Fibroblast of lung (primary cell): ENCODE data around the gene TRERF1. TPM values are rescaled to one million over a fixed set of nuclear protein-coding genes. Genes with fewer than 3 reads are reported as not detected.

Experiments used
- DNase-seq, 2 donors: peaks; one replicate each; pipeline versions ENCODE4 v3.0.0 to v3.0.0-alpha.2; 2010; ENCODE audit warnings: low read depth in 2 of 2
- H2AFZ ChIP-seq: 2 replicates; pipeline ENCODE4 v1.5.1; 2012; ENCODE audit warnings: low read length, control low read depth, inconsistent platforms
- H3K27ac ChIP-seq: 2 replicates; pipeline ENCODE4 v1.5.1; 2011; ENCODE audit warnings: low read length, control low read depth; ENCODE audit not compliant: insufficient read depth
- H3K27me3 ChIP-seq: 2 replicates; pipeline ENCODE4 v1.5.1; 2011; ENCODE audit warnings: mild to moderate bottlenecking, low read length; ENCODE audit not compliant: control insufficient read depth, insufficient read depth
- H3K36me3 ChIP-seq: 2 replicates; pipeline ENCODE4 v1.5.1; 2011; ENCODE audit warnings: low read length; ENCODE audit not compliant: control insufficient read depth, insufficient read depth
- H3K4me1 ChIP-seq: 2 replicates; pipeline ENCODE4 v1.5.1; 2011; ENCODE audit warnings: low read length; ENCODE audit not compliant: control insufficient read depth, insufficient read depth; ENCODE audit errors: extremely low read depth
- H3K4me2 ChIP-seq: 2 replicates; pipeline ENCODE4 v1.5.1; 2011; ENCODE audit warnings: low read length, control low read depth; ENCODE audit not compliant: insufficient read depth; ENCODE audit errors: extremely low read depth
- H3K4me3 ChIP-seq, 4 experiments: fragments of 200-600 bp in 1 of 4; sonication (generic) in 1 of 4; replicated peaks in 1 of 4; 2 replicates each; pipeline ENCODE4 v1.5.1; 2011 to 2016; ENCODE audit warnings: low read length in 4 of 4, low read depth in 3 of 4, mild to moderate bottlenecking in 3 of 4, control low read depth in 2 of 4, inconsistent platforms in 1 of 4, mixed read lengths in 1 of 4; ENCODE audit not compliant: insufficient read depth in 1 of 4; ENCODE audit errors: control extremely low read depth in 1 of 4
- H3K79me2 ChIP-seq: 2 replicates; pipeline ENCODE4 v1.5.1; 2012; ENCODE audit warnings: mild to moderate bottlenecking, low read length, inconsistent platforms; ENCODE audit not compliant: control insufficient read depth, insufficient read depth
- H3K9ac ChIP-seq: 2 replicates; pipeline ENCODE4 v1.5.1; 2011; ENCODE audit warnings: mild to moderate bottlenecking, low read length, control low read depth; ENCODE audit not compliant: insufficient read depth
- H3K9me3 ChIP-seq: 2 replicates; pipeline ENCODE4 v1.5.1; 2012; ENCODE audit warnings: low read depth, low read length; ENCODE audit not compliant: control insufficient read depth, insufficient read depth
- H4K20me1 ChIP-seq: 2 replicates; pipeline ENCODE4 v1.5.1; 2011; ENCODE audit warnings: low read length; ENCODE audit not compliant: control insufficient read depth, insufficient read depth; ENCODE audit errors: extremely low read depth
- EZH2 ChIP-seq: IDR thresholded peaks from 2 replicates; pipeline ENCODE4 v1.5.1; 2012; ENCODE audit warnings: low read length, control low read depth, mild to moderate bottlenecking; ENCODE audit errors: missing control alignments
- polyA plus RNA-seq, 2 donors: library from polyadenylated mRNA; depleted of rRNA in 1 of 2; stranded (reverse) in 1 of 2; unstranded in 1 of 2; fragments of >200 nt; gene quantifications; 2 replicates each; pipeline ENCODE4 v1.2.1, GENCODE V29; 2011 to 2012; ENCODE audit warnings: missing spikeins in 1 of 2
- total RNA-seq: library from RNA; depleted of rRNA; stranded (reverse); fragments of >200 nt; gene quantifications from 2 replicates; pipeline ENCODE4 v1.2.1, GENCODE V29; 2014
- TF ChIP-seq, protein P1 (sequence below), 2 donors: IDR thresholded peaks in 1 of 2; conservative IDR thresholded peaks in 1 of 2; 1 replicate in 1 of 2; 2 replicates in 1 of 2; pipeline ENCODE4 v1.5.1; 2011 to 2012; ENCODE audit warnings: low read length in 2 of 2, control low read depth in 1 of 2, inconsistent platforms in 1 of 2, low read depth in 1 of 2, mild to moderate bottlenecking in 1 of 2

Gene TRERF1
- total and polyA plus RNA-seq, 2 donors (not counting 1 experiment from before 2014, with no cell fraction given), result 6.3 to 8.3 TPM

DNA sequence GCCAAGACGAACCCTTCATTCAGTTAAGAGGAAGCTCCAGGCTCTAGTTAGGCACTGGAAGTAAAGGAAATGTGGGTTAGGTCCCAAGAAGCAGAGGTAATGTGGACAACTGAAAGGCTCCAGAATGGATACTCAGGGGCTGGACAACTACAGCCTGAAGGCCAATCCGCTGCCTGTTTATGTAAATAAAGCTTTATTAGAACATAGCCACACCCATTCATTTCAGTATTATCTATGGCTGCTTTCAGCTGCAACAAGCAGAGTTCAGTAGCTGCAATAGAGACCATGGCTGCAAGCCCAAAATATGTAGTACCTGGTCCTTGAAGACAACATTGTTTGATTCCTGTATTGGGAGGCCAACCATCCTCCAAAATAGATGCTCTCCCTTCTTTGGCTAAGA lies 133.2 kb downstream of the TRERF1 start:
- Histone ChIP-seq H2AFZ (no peak overlapping the region), H4K20me1 (no peaks in the 10 kb centered on the region), H3K4me3 (no peak overlapping the region), H3K79me2 (peaks cover 25% of the 10 kb centered on the region), H3K4me2 (no peak overlapping the region), H3K27me3 (no peaks in the 10 kb centered on the region), H3K4me1 (peaks cover 33% of the 10 kb centered on the region), H3K27ac (no peak overlapping the region), H3K9me3 (no peaks in the 10 kb centered on the region), H3K36me3 (no peaks in the 10 kb centered on the region), H3K9ac (no peak overlapping the region)
- no peak for DNase-seq
- TF ChIP-seq EZH2, result no peak
- TF ChIP-seq, protein P1, sequence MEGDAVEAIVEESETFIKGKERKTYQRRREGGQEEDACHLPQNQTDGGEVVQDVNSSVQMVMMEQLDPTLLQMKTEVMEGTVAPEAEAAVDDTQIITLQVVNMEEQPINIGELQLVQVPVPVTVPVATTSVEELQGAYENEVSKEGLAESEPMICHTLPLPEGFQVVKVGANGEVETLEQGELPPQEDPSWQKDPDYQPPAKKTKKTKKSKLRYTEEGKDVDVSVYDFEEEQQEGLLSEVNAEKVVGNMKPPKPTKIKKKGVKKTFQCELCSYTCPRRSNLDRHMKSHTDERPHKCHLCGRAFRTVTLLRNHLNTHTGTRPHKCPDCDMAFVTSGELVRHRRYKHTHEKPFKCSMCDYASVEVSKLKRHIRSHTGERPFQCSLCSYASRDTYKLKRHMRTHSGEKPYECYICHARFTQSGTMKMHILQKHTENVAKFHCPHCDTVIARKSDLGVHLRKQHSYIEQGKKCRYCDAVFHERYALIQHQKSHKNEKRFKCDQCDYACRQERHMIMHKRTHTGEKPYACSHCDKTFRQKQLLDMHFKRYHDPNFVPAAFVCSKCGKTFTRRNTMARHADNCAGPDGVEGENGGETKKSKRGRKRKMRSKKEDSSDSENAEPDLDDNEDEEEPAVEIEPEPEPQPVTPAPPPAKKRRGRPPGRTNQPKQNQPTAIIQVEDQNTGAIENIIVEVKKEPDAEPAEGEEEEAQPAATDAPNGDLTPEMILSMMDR (conservative IDR thresholded peaks at IDR 0.05 in 1 of 2, IDR thresholded peaks at IDR 0.05 in 1 of 2; ENCODE audit: low read depth in 1 of 2, low read length in 2 of 2), result no peak

DNA sequence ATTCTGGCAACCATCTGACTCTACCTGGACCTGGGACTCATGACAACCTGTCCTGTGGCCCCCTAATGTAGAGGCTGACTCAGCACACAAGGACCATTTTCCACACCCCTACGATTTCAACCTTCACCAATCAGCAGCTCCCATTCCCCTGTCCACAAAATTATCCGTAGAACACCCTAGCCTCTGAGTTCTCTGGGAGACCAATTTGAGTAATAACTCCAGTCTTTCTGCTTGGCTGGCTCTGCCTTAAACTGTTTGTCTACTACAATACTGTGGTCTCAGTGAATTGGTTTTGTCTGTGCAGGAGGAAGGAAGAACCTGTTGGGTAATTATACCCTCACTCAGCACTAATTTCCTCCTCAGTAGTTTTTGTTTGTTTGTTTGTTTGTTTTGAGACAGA lies 134.7 kb downstream of the TRERF1 start:
- Histone ChIP-seq H3K27ac (peak overlapping the region; percentile 55), H3K79me2 (peaks cover 28% of the 10 kb centered on the region), H3K36me3 (no peaks in the 10 kb centered on the region), H3K27me3 (no peaks in the 10 kb centered on the region), H3K4me2 (no peak overlapping the region), H2AFZ (no peak overlapping the region), H3K4me3 (no peak overlapping the region), H3K9me3 (no peaks in the 10 kb centered on the region), H3K9ac (no peak overlapping the region), H3K4me1 (peaks cover 44% of the 10 kb centered on the region), H4K20me1 (no peaks in the 10 kb centered on the region)
- peak; percentile 12 to 71 for DNase-seq
- TF ChIP-seq, protein P1 (conservative IDR thresholded peaks at IDR 0.05 in 1 of 2, IDR thresholded peaks at IDR 0.05 in 1 of 2; ENCODE audit: low read depth in 1 of 2, low read length in 2 of 2), result no peak
- TF ChIP-seq EZH2, result no peak

GRCh38 chr6:42315991-42316970 lies 135.4 kb downstream of the TRERF1 start:
- DNase-seq, result peak; percentile 95 to 99
- no peaks in the 10 kb centered on the region for H4K20me1 ChIP-seq
- H3K79me2 ChIP-seq, result peaks cover 24% of the 10 kb centered on the region
- no peak for TF ChIP-seq EZH2
- TF ChIP-seq, protein P1 (conservative IDR thresholded peaks at IDR 0.05 in 1 of 2, IDR thresholded peaks at IDR 0.05 in 1 of 2; ENCODE audit: low read depth in 1 of 2, low read length in 2 of 2), result no peak
- H3K27me3 ChIP-seq, result no peaks in the 10 kb centered on the region
- H3K4me1 ChIP-seq, result peaks cover 44% of the 10 kb centered on the region
- no peak overlapping the region for H3K4me3 ChIP-seq
- H3K36me3 ChIP-seq, result no peaks in the 10 kb centered on the region
- H3K9ac ChIP-seq, result no peak overlapping the region
- H3K27ac ChIP-seq, result peak overlapping the region; percentile 55
- H2AFZ ChIP-seq, result no peak overlapping the region
- peak overlapping the region; percentile 13 for H3K4me2 ChIP-seq
- no peaks in the 10 kb centered on the region for H3K9me3 ChIP-seq
